ENCODE results near the gene LMTK3. TPM values are rescaled to one million over a fixed set of nuclear protein-coding genes. Genes with fewer than 3 reads are reported as not detected.

The LMTK3 gene
- total and polyA plus RNA-seq, 2 of the 13 experiments (the other 11 are each of a cell fraction or from before 2014, with no cell fraction given): 0.18 to 0.29 TPM

DNA sequence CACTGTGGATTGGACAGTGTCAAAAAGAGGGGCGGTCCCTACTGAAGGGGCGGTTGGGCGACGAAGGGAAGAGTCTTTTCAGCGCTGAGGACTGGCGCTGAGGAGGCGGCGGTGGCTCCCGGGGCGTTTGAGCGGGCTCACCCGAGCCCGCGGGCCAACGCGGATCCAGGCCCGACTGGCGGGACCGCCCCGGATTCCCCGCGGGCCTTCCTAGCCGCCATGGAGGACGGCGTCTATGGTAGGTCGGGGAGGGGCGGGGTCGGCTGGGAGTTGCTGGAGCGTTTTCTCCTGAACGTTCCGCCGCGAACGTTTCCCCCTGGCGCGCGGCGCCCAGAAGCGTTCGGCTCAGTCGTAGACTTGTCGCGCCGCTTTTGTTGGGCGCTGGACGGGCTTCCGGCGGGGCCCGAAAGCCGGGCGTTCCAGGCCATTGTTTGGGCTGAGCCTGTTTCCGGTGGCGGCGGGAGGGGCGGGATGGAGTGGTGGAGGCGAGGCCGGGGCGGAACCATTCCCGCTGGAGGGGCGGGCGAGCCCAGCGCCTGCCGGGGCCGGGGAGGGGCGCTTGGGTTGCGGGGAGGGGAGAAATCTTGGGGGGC is 42.2 kb downstream of the LMTK3 start, which contains the start of gene CYTH2 (continued):
- TF ChIP-seq ZNF616 (CRISPR knock-in tag; IDR thresholded peaks at IDR 0.05; ENCODE audit: low read depth) (0 out of 2 replicates have a peak, but pooled peaks have one; percentile 56), ZNF576 (CRISPR knock-in tag; IDR thresholded peaks at IDR 0.05) (no peak), KDM4B (CRISPR knock-in tag; IDR thresholded peaks at IDR 0.05) (no peak), MTA3 (CRISPR knock-in tag; IDR thresholded peaks at IDR 0.05) (no peak), NR2C2 (CRISPR knock-in tag; IDR thresholded peaks at IDR 0.05; ENCODE audit: borderline replicate concordance) (no peak), ZNF768 (CRISPR knock-in tag; IDR thresholded peaks at IDR 0.05) (no peak; the same call in 1 of the 2 replicates), CHCHD3 (CRISPR knock-in tag; IDR thresholded peaks at IDR 0.05) (no peak), HDAC2 (CRISPR knock-in tag; IDR thresholded peaks at IDR 0.05) (no peak), RXRA (CRISPR knock-in tag; IDR thresholded peaks at IDR 0.05) (peak; percentile 54; the same call in 1 of the 2 replicates), POLR2A (IDR thresholded peaks at IDR 0.05; ENCODE audit: insufficient read depth in 1 of 2, low read depth in 2 of 2, low read length in 2 of 2) (peak; percentile 86 to 93), ATF7 (IDR thresholded peaks at IDR 0.05) (no peak), ATF7 (CRISPR knock-in tag; IDR thresholded peaks at IDR 0.05) (no peak), SETDB1 (CRISPR knock-in tag; IDR thresholded peaks at IDR 0.05; ENCODE audit: borderline replicate concordance) (no peak), CBFB (CRISPR knock-in tag; IDR thresholded peaks at IDR 0.05) (no peak; the same call in 1 of the 2 replicates), ZBTB44 (CRISPR knock-in tag; IDR thresholded peaks at IDR 0.05) (no peak), ZNF709 (CRISPR knock-in tag; IDR thresholded peaks at IDR 0.05) (no peak), JARID2 (CRISPR knock-in tag; IDR thresholded peaks at IDR 0.05; ENCODE audit: insufficient replicate concordance) (peak; percentile 84), HMGA1 (CRISPR knock-in tag; conservative IDR thresholded peaks at IDR 0.05) (no peak), PLSCR1 (CRISPR knock-in tag; IDR thresholded peaks at IDR 0.05; ENCODE audit: borderline replicate concordance) (no peak)
- TF ChIP-seq, protein P1, sequence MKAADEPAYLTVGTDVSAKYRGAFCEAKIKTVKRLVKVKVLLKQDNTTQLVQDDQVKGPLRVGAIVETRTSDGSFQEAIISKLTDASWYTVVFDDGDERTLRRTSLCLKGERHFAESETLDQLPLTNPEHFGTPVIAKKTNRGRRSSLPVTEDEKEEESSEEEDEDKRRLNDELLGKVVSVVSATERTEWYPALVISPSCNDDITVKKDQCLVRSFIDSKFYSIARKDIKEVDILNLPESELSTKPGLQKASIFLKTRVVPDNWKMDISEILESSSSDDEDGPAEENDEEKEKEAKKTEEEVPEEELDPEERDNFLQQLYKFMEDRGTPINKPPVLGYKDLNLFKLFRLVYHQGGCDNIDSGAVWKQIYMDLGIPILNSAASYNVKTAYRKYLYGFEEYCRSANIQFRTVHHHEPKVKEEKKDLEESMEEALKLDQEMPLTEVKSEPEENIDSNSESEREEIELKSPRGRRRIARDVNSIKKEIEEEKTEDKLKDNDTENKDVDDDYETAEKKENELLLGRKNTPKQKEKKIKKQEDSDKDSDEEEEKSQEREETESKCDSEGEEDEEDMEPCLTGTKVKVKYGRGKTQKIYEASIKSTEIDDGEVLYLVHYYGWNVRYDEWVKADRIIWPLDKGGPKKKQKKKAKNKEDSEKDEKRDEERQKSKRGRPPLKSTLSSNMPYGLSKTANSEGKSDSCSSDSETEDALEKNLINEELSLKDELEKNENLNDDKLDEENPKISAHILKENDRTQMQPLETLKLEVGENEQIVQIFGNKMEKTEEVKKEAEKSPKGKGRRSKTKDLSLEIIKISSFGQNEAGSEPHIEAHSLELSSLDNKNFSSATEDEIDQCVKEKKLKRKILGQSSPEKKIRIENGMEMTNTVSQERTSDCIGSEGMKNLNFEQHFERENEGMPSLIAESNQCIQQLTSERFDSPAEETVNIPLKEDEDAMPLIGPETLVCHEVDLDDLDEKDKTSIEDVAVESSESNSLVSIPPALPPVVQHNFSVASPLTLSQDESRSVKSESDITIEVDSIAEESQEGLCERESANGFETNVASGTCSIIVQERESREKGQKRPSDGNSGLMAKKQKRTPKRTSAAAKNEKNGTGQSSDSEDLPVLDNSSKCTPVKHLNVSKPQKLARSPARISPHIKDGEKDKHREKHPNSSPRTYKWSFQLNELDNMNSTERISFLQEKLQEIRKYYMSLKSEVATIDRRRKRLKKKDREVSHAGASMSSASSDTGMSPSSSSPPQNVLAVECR (CRISPR knock-in tag; IDR thresholded peaks at IDR 0.05; ENCODE audit: borderline replicate concordance): peak; percentile 89
- TF ChIP-seq, protein P2, sequence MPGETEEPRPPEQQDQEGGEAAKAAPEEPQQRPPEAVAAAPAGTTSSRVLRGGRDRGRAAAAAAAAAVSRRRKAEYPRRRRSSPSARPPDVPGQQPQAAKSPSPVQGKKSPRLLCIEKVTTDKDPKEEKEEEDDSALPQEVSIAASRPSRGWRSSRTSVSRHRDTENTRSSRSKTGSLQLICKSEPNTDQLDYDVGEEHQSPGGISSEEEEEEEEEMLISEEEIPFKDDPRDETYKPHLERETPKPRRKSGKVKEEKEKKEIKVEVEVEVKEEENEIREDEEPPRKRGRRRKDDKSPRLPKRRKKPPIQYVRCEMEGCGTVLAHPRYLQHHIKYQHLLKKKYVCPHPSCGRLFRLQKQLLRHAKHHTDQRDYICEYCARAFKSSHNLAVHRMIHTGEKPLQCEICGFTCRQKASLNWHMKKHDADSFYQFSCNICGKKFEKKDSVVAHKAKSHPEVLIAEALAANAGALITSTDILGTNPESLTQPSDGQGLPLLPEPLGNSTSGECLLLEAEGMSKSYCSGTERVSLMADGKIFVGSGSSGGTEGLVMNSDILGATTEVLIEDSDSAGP (CRISPR knock-in tag; IDR thresholded peaks at IDR 0.05; ENCODE audit: borderline replicate concordance): peak; percentile 78; the same call in 1 of the 2 replicates

All from HepG2 (cell line).